A673 (cell line): ENCODE measurements around the gene RRAS. TPM values are rescaled to one million over a fixed set of nuclear protein-coding genes. Genes with fewer than 3 reads are reported as not detected.

Experiments used
- BruUV-seq: library from RNA; stranded (reverse); fragments of 400-500 nt; replicated peaks from 2 replicates; lab custom pipeline; 2021; lab: Mats Ljungman, UMichigan
- CTCF ChIA-PET: fragments of 300-600 bp; sonication (Branson Sonifier 250); formaldehyde crosslinking; loops from one replicate; lab custom pipeline; 2022; ENCODE audit warnings: antibody characterized with exemption; lab: Charles Lee
- POLR2A ChIA-PET: fragments of 300-600 bp; sonication (Branson Sonifier 250); formaldehyde crosslinking; loops from one replicate; lab custom pipeline; 2022; ENCODE audit warnings: antibody characterized with exemption; ENCODE audit not compliant: low non-redundant PET; lab: Charles Lee
- DNase-seq: peaks from one replicate; pipeline ENCODE4 v3.0.0-alpha.2; 2015; ENCODE audit warnings: low spot score
- H3K27ac ChIP-seq: fragments of 200-600 bp; sonication (generic); 2 replicates; pipeline ENCODE4 v1.5.1; 2016; ENCODE audit warnings: mixed run types, low read depth, mild to moderate bottlenecking, mixed read lengths, antibody characterized with exemption, low read length; ENCODE audit not compliant: poor library complexity, severe bottlenecking
- H3K27me3 ChIP-seq: fragments of 200-600 bp; sonication (generic); replicated peaks from 2 replicates; pipeline ENCODE4 v1.6.1; 2017; ENCODE audit warnings: mixed run types, low read depth, mild to moderate bottlenecking, mixed read lengths, antibody characterized with exemption, low read length; ENCODE audit not compliant: insufficient read depth, poor library complexity
- H3K36me3 ChIP-seq: fragments of 200-600 bp; sonication (generic); 2 replicates; pipeline ENCODE4 v1.6.1; 2016; ENCODE audit warnings: mixed run types, mild to moderate bottlenecking, mixed read lengths, antibody characterized with exemption, low read length; ENCODE audit not compliant: insufficient read depth, poor library complexity, severe bottlenecking
- H3K4me1 ChIP-seq: fragments of 200-600 bp; sonication (generic); 2 replicates; pipeline ENCODE4 v1.6.1; 2017; ENCODE audit warnings: mixed run types, mild to moderate bottlenecking, mixed read lengths, antibody characterized with exemption, low read length; ENCODE audit not compliant: insufficient read depth, poor library complexity, severe bottlenecking
- H3K4me3 ChIP-seq: fragments of 200-600 bp; sonication (generic); 2 replicates; pipeline ENCODE4 v1.5.1; 2016; ENCODE audit warnings: low read depth, mixed run types, mild to moderate bottlenecking, mixed read lengths, low read length; ENCODE audit not compliant: poor library complexity, severe bottlenecking
- H3K9me3 ChIP-seq: fragments of 200-600 bp; sonication (generic); 2 replicates; pipeline ENCODE4 v1.6.1; 2016; ENCODE audit warnings: mixed run types, low read depth, mild to moderate bottlenecking, mixed read lengths, antibody characterized with exemption, low read length; ENCODE audit not compliant: poor library complexity, severe bottlenecking
- EZH2 ChIP-seq: fragments of 200-600 bp; sonication (generic); IDR thresholded peaks from 2 replicates; pipeline ENCODE4 v1.6.1; 2017; ENCODE audit warnings: borderline replicate concordance, low read depth, mild to moderate bottlenecking, mixed read lengths, antibody characterized with exemption, low read length; ENCODE audit not compliant: poor library complexity, severe bottlenecking
- intact Hi-C: fragments of 100-400 bp; cut with micrococcal nuclease; formaldehyde crosslinking; loops from one replicate; pipeline ENCODE4 v1.10.0; 2022; ENCODE audit not compliant: unreplicated experiment
- total RNA-seq: library from RNA; stranded (reverse); gene quantifications from 2 replicates; pipeline ENCODE4 v1.2.3, GENCODE V29; 2021
- TF ChIP-seq, protein P1 (sequence below): fragments of 300-800, 200-600 bp; sonication (generic); conservative IDR thresholded peaks from 2 replicates; pipeline ENCODE4 v1.5.1; 2017; ENCODE audit warnings: low read depth, mild to moderate bottlenecking, antibody characterized with exemption, low read length, moderate library complexity, mixed read lengths

Gene RRAS
- total RNA-seq, 1 experiment from 2014 or later = 27.6 TPM

DNA sequence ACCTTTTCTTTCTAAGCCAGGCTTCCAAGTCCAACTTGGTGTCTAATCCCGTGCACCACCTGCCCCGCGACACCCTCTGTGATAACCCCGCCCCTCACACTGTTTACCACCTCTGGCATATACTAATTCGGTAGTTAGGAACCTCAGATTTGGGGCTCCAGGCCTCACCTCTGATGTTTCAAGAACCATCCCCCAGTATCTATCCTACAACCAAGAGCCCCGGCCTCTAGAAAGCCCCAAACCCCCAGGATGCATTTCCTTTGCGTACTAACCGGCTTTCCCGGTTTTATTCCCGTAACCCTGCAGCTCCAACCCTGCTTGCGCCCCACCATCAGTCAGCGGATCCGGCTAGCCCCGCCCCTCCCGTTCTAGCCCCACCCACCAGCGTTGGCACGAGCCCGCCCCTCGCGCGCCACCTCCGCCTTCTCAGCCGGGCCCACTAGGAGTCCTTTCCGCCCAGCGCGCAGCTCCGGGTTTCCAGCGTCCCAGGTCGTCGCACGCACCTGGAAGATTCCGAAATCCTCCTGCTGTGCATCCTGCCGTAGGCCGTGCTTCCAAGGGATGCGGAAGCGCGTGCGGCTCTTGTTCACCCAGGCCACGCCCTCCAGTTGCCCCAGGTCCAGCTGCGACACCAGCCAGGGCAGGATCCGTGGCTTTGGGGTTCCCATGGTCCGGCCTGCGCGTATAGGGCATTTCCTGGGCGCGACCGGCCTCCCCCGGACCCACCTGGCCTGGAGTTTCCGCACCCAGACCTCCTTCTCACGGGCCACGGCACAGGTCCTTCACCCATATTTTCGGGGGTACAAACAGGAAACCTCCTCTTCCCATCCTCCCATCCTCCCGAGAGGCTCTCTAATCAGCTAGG is 24.5 kb upstream of the RRAS start:
- no TSS peak for BruUV-seq
- H3K4me1 ChIP-seq = peaks cover 17% of the 10 kb centered on the region
- TF ChIP-seq, protein P1, sequence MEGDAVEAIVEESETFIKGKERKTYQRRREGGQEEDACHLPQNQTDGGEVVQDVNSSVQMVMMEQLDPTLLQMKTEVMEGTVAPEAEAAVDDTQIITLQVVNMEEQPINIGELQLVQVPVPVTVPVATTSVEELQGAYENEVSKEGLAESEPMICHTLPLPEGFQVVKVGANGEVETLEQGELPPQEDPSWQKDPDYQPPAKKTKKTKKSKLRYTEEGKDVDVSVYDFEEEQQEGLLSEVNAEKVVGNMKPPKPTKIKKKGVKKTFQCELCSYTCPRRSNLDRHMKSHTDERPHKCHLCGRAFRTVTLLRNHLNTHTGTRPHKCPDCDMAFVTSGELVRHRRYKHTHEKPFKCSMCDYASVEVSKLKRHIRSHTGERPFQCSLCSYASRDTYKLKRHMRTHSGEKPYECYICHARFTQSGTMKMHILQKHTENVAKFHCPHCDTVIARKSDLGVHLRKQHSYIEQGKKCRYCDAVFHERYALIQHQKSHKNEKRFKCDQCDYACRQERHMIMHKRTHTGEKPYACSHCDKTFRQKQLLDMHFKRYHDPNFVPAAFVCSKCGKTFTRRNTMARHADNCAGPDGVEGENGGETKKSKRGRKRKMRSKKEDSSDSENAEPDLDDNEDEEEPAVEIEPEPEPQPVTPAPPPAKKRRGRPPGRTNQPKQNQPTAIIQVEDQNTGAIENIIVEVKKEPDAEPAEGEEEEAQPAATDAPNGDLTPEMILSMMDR = no peak
- intact Hi-C loops = no loop called here
- no peaks in the 10 kb centered on the region for H3K9me3 ChIP-seq
- peak; percentile 89 for DNase-seq
- ChIA-PET POLR2A (interaction anchor here (0.7 kb wide), 1 partner anchor 9 kb away, joined by 4 read pairs; no protein-coding TSS in a partner anchor), CTCF (interaction anchor here (0.6 to 1.1 kb wide), 3 partner anchors 11 to 141 kb away, joined by 3 to 5 read pairs (median 3); partner anchors contain the start of gene PRMT1)
- peak overlapping the region; percentile 86 for H3K4me3 ChIP-seq
- H3K27me3 ChIP-seq = no peaks in the 10 kb centered on the region
- peak overlapping the region; percentile 83 for H3K27ac ChIP-seq
- H3K36me3 ChIP-seq = peaks cover 35% of the 10 kb centered on the region

DNA sequence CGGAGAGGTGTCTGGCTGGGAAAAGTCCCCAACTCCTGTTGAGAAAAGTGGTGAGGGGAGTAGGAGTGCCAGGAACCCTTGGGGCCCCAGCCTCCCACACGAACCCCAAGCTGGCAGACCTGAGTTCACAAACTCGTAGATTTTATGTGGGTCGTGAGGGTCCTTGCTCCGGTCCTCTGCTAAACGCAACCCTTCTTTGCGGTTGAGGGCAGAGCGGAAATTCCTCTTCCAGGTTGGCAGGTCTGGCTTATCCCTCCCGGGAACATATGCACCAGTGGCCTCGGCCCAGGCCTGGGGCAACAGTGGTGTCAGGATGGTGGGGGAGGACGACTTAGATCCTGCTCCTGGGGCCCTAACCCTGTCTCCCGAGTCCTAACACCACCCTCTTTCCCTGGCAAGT is 23.3 kb upstream of the RRAS start:
- POLR2A ChIA-PET = no interaction called here

DNA sequence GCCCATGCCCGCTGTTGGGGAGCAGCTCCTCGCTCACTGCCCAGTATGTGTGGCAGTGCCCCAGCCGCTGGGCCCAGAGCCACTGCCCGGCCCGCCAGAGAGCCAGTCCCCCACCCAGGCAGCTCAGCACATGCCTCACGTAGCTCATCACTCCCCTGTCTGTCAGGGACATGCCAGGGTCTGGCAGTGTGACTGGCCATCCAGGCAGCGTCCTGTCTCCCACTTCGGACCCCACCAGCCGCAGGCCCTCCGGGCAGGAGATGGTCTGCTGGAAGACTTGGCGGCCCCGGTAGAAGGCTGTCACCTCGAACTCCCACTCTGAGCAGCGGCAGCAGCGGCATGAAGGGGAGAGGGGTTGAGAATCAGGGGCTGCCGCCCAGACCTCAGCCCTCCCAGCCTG is 22.1 kb upstream of the RRAS start:
- no TSS peak for BruUV-seq
- Histone ChIP-seq H3K4me1 (peaks cover 12% of the 10 kb centered on the region), H3K27ac (no peak overlapping the region), H3K27me3 (no peaks in the 10 kb centered on the region), H3K36me3 (peaks cover 51% of the 10 kb centered on the region), H3K9me3 (no peaks in the 10 kb centered on the region), H3K4me3 (no peak overlapping the region)
- no peak for DNase-seq
- ChIA-PET CTCF (no interaction called here), POLR2A (interaction anchor here (0.7 kb wide), 1 partner anchor 22 kb away, joined by 4 read pairs; no protein-coding TSS in a partner anchor)
- intact Hi-C loops = no loop called here
- TF ChIP-seq EZH2 = no peak
- TF ChIP-seq, protein P1 = no peak

More for the DNA sequence above, 23.3 kb upstream of the RRAS start:
- Histone ChIP-seq H3K27ac (no peak overlapping the region), H3K4me3 (no peak overlapping the region), H3K9me3 (no peaks in the 10 kb centered on the region), H3K4me1 (peaks cover 17% of the 10 kb centered on the region), H3K36me3 (peaks cover 41% of the 10 kb centered on the region), H3K27me3 (no peaks in the 10 kb centered on the region)
- intact Hi-C loops = no loop called here
- CTCF ChIA-PET = no interaction called here
- DNase-seq = no peak
- no TSS peak for BruUV-seq
- no peak for TF ChIP-seq EZH2
- TF ChIP-seq, protein P1 = no peak
